CD4-positive, alpha-beta T cell treated with Interleukin-6 for 4 hours (primary cell): Measurements from ENCODE around the gene SUMO3.
A peak's percentile ranks its signal among the peaks of the same experiment; 100 is the strongest.

ENCODE experiments used
- DNase-seq: peaks from one replicate; pipeline ENCODE4 v3.0.0-alpha.2; 2020; ENCODE audit warnings: mixed read lengths

The SUMO3 gene

DNA sequence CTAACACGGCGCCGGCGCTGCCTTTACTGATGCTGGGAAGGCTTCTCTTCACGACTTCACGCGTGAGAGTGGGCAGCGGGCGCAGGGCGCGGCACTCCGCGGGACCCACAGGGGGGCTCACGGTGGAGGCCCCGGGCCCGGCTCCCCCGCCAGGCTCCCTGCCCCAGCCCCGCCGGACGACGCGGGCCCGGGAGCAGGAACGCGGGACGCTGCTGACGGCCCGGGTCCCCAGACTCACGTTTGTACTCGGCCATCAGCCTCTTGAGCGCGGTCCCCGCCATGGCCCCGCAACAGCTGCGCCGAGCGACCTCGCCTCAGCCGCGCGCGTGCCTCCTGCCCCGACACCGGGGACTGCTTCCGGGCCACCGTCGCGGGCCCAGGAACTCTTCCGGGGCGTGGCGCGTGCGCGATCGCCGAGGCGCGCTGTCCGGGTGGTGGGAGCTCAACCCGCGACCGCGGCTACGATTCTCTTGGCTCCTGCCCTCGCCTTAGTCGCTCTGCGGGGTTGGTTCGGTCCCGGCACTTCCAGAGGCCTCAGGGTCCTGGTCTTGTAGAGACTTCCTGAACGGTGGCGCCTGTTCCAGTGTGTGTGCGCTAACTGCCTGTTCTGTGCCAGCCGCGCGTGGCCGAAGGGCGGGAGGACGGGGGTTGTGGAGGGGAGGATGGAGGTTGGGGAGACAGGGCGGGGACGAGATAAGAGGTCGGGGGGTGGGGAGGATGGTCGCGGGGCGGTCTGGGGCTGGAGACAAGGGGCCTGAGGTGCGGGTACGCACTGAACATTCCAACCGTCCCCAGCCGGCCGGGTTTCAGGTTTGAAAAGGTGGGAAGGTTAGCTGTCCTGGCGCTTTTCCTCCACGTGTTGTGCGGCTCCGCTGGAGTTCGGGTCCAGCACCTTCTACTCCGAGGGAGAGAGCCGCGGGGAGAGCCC, 16.1 kb downstream of the SUMO3 start, which contains the start of gene UBE2G2:
UBE2G2 (minus strand) TSS at position 353 of the 928 bp plus-strand sequence; CDS start at position 281, 72 bp downstream.
- DNase-seq, result peak; percentile 85

DNA sequence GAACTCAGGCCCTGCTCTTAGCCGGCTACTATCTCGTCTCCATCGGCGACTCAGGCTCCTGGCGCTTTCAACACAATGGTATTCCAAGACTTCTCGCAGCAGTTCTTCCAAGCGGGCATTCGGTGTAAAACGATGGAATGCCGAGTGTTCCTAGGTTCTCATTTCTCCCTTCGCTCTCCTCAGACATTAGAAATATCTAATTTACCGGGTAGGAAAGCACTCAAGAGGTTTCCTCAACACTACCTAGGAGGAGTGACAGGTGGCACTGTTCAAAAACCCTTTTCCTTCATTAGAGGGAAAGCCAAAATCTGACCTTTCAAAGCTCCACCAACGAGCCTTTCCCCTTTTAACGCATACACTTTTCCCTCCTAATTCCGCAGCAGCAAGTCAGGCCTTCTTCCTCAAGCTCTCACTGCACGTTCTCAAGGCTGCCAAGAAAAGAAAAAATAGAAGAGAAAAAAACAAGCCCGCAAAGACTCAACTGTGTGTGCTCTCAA, 16.8 kb downstream of the SUMO3 start:
- peak; percentile 38 for DNase-seq

DNA sequence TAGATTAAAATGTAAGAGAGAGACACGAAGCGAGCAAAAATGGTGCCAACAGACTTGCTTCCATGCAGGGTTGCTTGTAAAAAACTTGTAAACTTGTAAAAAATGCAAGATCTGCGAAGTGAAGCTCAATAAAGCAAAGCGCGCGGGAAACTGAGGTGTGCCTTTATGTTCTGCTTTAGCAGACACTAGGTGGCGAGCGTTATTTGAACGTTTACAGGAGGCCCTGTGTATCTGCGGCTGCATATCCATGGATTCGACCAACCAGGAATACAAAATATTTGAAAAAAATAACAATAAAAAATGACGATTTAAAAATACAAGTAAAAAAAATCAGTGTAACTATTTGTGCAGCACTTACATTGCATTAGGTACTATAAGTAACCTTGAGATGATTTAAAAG, 17.8 kb downstream of the SUMO3 start:
- peak; percentile 35 for DNase-seq

- no peak for DNase-seq
These were observed 18.2 kb downstream of the SUMO3 start for GRCh38 chr21:44799646-44800045.

GRCh38 chr21:44797775-44798174, 20.1 kb downstream of the SUMO3 start:
- no peak for DNase-seq

DNA sequence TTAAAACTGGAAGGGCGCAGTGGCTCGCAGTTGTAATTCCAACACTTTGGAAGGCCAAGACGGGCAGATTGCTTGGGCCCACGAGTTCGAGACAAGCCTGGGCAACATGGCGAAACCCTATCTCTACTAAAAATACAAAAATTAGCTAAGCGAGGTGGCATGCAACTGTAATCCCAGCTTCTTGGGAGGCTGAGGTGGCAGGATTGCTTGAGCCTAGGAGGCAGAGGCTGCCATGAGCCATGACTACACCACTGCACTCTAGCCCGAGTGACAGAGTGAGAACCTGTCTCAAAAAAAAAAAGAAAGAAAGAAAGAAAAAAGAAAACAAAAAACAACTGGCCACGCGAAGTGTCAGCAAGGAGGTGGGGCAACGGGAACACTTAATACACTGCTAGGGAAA, 22.5 kb downstream of the SUMO3 start:
- DNase-seq, result no peak

DNA sequence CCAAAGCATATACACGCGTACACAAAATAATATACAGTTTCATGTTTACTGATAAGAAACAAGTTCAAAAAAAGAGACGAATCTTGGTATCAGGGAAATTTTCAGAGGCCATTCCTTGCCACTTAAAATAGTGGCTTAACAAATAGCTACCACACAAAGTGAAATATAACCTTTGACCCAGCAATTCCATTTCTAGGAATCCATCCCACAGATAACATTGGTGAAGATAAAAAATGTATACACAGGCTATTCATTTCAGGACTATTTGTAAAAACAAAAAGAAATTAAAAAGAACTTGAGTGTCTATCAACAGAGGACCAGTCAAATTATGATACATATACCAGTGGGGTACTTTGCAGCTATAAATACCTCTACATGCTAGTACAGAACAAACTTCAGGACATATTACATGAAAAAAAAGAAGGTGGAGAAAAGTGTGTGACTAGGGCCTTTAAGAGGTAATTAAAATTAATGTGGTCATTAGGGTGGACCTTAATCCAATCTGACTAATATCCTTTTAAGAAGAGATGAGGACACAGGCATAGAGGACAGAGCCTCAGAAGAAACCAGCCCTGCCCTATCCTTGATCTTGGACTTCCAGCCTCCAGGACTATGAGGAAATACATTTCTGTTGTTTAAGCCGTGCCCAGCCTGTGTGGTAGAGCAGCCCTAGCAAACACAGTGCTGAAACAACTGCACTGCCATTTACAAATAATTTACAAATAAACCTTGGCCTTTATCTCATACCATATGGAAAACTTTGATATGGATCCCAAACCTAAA, 24.1 kb downstream of the SUMO3 start:
- DNase-seq, result no peak

- peak; percentile 57 for DNase-seq
These were observed 24.9 kb downstream of the SUMO3 start for GRCh38 chr21:44792702-44793591.

DNA sequence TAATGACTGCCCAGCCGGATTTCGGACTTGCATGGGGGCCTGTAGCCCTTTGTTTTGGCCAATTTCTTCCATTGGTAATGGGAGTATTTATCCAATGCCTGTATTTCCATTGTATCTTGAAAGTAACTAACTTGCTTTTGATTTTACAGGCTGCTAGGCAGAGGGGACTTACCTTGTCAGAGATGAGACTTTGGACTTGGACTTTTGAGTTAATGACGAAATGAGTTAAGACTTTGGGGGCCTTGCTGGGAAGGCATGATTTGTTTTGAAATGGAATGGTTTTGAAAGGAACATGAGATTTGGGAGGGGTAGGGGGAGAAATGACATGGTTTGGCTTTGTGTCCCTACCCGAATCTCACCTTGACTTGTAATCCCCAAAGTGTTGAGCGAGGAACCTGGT, 25.9 kb downstream of the SUMO3 start:
- no peak for DNase-seq

DNA sequence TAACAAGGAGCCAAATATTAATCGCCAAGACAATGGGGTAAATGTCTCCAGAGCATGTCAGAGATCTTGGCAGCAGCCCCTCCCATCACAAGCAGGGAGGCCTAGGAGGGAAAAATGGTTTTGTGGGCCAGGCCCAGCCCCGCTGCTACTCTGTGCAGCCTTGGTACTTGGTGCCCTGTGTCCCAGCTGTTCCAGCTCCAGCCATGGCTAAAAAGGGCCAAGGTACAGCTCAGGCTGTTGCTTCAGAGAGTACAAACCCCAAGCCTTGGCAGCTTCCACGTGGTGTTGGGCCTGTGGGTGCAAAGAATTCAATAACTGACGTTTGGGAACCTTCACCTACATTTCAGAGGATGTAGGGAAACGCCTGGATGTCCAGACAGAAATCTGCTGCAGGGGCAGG, 26.6 kb downstream of the SUMO3 start:
- no peak for DNase-seq

DNA sequence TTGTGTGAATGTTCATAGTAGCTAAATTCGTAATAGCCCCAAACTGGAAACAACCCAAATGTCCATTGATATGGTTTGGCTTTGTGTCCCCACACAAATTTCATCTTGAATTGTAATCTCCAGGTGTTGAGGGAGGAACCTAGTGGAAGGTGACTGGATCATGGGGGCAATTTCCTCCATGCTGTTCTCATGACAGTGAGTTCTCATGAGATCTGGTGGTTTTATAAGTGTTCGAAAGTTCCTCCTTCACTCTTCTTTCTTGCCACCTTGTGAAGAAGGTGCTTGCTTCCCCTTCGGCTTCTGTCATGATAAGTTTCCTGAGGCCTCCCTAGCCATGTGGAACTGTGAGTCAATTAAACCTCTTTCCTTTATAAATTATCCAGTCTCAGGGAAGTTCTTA, 27.5 kb downstream of the SUMO3 start:
- DNase-seq, result no peak

- no peak for DNase-seq
These were observed 28.0 kb downstream of the SUMO3 start for GRCh38 chr21:44789880-44790279.

DNA sequence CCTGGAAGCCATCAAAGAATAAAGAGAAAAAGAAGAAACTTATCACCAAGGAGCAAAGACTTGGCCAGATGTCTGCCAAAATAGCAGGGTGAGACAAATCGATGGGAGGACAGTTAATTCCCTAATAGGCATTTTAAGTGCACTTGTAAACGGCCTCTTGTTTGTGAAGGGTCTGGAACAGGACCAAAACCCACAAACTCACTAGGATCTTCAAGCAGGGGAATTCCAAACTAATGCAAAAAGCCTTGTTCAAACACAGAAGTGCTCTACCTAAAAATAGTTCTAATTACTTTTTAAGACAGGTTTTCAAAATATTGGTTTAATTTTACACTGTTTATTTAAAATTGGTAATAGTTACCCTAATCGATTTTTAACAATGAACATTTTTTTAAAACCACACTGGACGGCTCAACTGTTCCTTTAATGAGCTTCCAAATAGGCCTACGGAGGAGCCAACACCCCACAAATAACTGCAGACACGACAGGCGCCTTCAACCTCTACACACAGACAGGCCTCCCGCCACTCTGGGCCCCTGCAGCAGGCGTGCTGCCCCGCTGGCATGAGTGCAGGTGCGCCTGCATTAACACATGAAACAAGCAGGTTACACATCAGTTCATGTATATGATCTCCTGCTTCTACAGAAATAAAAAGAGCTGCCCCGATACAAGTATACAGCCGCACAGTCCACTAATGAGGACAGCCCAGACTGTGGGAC, 32.1 kb downstream of the SUMO3 start:
- DNase-seq, result no peak

GRCh38 chr21:44784810-44785209, 33.1 kb downstream of the SUMO3 start:
- DNase-seq, result no peak

GRCh38 chr21:44783020-44783696, 34.7 kb downstream of the SUMO3 start:
- DNase-seq, result no peak

GRCh38 chr21:44780767-44781459, 36.9 kb downstream of the SUMO3 start:
- no peak for DNase-seq

DNA sequence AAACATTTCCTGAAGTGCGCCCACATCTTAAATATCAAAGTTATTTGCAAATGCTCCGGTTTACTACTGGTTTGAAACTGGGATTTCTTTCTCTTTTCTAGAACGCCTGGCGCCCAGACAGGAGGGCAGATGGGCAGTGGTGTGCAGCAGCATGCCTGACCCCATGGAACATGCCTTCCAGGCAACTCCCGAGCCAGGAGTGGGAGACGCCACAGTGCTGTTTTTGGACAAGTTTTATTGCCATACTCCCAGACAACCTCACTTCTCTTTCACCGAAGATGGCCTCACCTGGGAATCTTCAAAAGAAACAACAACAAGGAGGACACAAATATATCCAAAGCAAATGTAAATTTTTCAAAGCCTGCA, 37.7 kb downstream of the SUMO3 start:
- DNase-seq, result no peak

- DNase-seq, result no peak
These were observed 38.3 kb downstream of the SUMO3 start for GRCh38 chr21:44779417-44780136.

GRCh38 chr21:44778983-44779382, 38.9 kb downstream of the SUMO3 start:
- no peak for DNase-seq

DNA sequence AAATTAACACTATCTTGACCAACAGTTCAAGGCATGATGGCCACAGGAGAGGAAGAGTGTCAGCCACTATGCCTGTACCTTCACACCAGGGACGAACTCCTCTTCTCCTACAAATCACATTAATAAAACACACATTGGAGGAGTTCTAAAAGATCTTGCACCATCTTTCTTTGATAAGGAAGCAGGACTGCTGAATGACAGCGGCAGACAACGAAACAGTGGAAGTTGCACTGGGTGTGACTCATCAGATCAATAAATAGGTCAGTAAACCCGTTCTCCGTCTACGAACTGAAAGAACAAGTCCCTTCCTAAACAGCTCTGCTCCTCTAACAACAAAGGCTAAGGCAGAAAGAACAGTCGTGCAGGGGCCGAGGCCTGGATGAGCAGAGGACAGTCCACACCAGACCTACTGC, 39.4 kb downstream of the SUMO3 start:
- no peak for DNase-seq
